SK-N-SH (cell line): ENCODE measurements around the gene TSHZ2. TPM values are rescaled to one million over a fixed set of nuclear protein-coding genes. Genes with fewer than 3 reads are reported as not detected.

ENCODE experiments used
- CTCF ChIA-PET: fragments of 300-600, 350-600 bp; formaldehyde crosslinking; extraction: SDS; loops from one replicate; lab custom pipeline; 2021; lab: Yijun Ruan, JAX
- POLR2A ChIA-PET: fragments of 350-600 bp; sonication (Branson Sonifier 250); formaldehyde crosslinking; extraction: SDS; loops from one replicate; lab custom pipeline; 2020; ENCODE audit warnings: antibody characterized with exemption, inconsistent platforms; lab: Yijun Ruan, JAX
- DNase-seq: peaks from one replicate; pipeline ENCODE4 v3.0.0; 2012
- H2AFZ ChIP-seq: fragments of 200-600 bp; sonication (generic); 2 replicates; pipeline ENCODE4 v1.8.1; 2016; ENCODE audit warnings: antibody characterized with exemption, mild to moderate bottlenecking, low read depth
- H3F3A ChIP-seq: fragments of 200-600 bp; sonication (generic); replicated peaks from 2 replicates; pipeline ENCODE3; 2016; ENCODE audit warnings: antibody characterized with exemption, mild to moderate bottlenecking; ENCODE audit not compliant: insufficient read depth
- H3K27ac ChIP-seq, 2 experiments: fragments of 200-500 bp in 1 of 2; fragments of 200-600 bp in 1 of 2; sonication (Bioruptor generic) in 1 of 2; sonication (generic), shearing (Covaris generic) in 1 of 2; 2 replicates each; pipeline versions ENCODE4 v1.5.1 to v1.6.1; 2014 to 2016; ENCODE audit warnings: low read depth in 2 of 2, inconsistent platforms in 1 of 2, low read length in 1 of 2, mild to moderate bottlenecking in 1 of 2, mixed read lengths in 1 of 2
- H3K27me3 ChIP-seq: fragments of 200-600 bp; sonication (generic), shearing (Covaris generic); 2 replicates; pipeline ENCODE4 v1.6.1; 2016; ENCODE audit warnings: mixed run types; ENCODE audit not compliant: insufficient read depth
- H3K36me3 ChIP-seq, 2 experiments: fragments of 200-500 bp in 1 of 2; fragments of 200-600 bp in 1 of 2; sonication (Bioruptor generic) in 1 of 2; sonication (generic) in 1 of 2; replicated peaks in 1 of 2; 2 replicates each; pipeline versions ENCODE3 to v1.5.1; 2014 to 2016; ENCODE audit warnings: low read length in 1 of 2, mild to moderate bottlenecking in 1 of 2; ENCODE audit not compliant: insufficient read depth in 2 of 2, control insufficient read depth in 1 of 2
- H3K4me1 ChIP-seq, 2 experiments: fragments of 200-500 bp in 1 of 2; fragments of 200-600 bp in 1 of 2; sonication (Bioruptor generic) in 1 of 2; sonication (generic), shearing (Covaris generic) in 1 of 2; 2 replicates each; pipeline versions ENCODE4 v1.5.1 to v1.6.1; 2014 to 2016; ENCODE audit warnings: low read depth in 1 of 2, low read length in 1 of 2, mixed run types in 1 of 2; ENCODE audit not compliant: insufficient read depth in 2 of 2, control insufficient read depth in 1 of 2
- H3K4me2 ChIP-seq: fragments of 200-600 bp; sonication (generic), shearing (Covaris generic); 2 replicates; pipeline ENCODE4 v1.6.1; 2017; ENCODE audit warnings: mixed run types
- H3K4me3 ChIP-seq, 2 experiments: fragments of 200-500 bp in 1 of 2; fragments of 200-600 bp in 1 of 2; sonication (Bioruptor generic) in 1 of 2; sonication (generic), shearing (Covaris generic) in 1 of 2; 2 replicates each; pipeline versions ENCODE4 v1.5.1 to v1.8.1; 2014 to 2016; ENCODE audit warnings: low read depth in 2 of 2, inconsistent platforms in 1 of 2, low read length in 1 of 2, mild to moderate bottlenecking in 1 of 2, mixed read lengths in 1 of 2, moderate library complexity in 1 of 2
- H3K79me2 ChIP-seq: fragments of 200-600 bp; sonication (generic); 2 replicates; pipeline ENCODE4 v1.8.1; 2017; ENCODE audit warnings: mild to moderate bottlenecking; ENCODE audit not compliant: insufficient read depth
- H3K9ac ChIP-seq: fragments of 200-600 bp; sonication (generic); 2 replicates; pipeline ENCODE4 v1.6.1; 2017; ENCODE audit warnings: mixed run types
- H3K9me2 ChIP-seq: fragments of 200-600 bp; sonication (generic); 2 replicates; pipeline ENCODE4 v1.6.1; 2017; ENCODE audit warnings: mixed run types
- H3K9me3 ChIP-seq: fragments of 200-600 bp; sonication (generic); 2 replicates; pipeline ENCODE4 v1.6.1; 2017; ENCODE audit warnings: mixed run types, mild to moderate bottlenecking, moderate library complexity
- H4K20me1 ChIP-seq: fragments of 200-600 bp; sonication (generic); 2 replicates; pipeline ENCODE4 v1.6.1; 2017; ENCODE audit warnings: mild to moderate bottlenecking, mixed run types; ENCODE audit not compliant: insufficient read depth
- CTCF ChIP-seq: fragments of 200-600 bp; sonication (generic); IDR thresholded peaks from 2 replicates; pipeline ENCODE4 v1.6.1; 2017; ENCODE audit warnings: antibody characterized with exemption, mild to moderate bottlenecking, moderate library complexity
- ELF1 ChIP-seq: IDR thresholded peaks from 2 replicates; pipeline ENCODE4 v1.4.0; 2012
- GATA2 ChIP-seq: sonication (generic); formaldehyde crosslinking; IDR thresholded peaks from 2 replicates; pipeline ENCODE4 v1.5.0; 2020; ENCODE audit warnings: mild to moderate bottlenecking, missing genetic modification reagents
- MXI1 ChIP-seq: IDR thresholded peaks from 2 replicates; pipeline ENCODE4 v1.6.1; 2012; ENCODE audit warnings: mild to moderate bottlenecking, low read depth, low read length, improper control_type of control experiment
- NFIC ChIP-seq: IDR thresholded peaks from 2 replicates; pipeline ENCODE4 v1.4.0; 2012; ENCODE audit warnings: borderline replicate concordance
- RFX5 ChIP-seq: IDR thresholded peaks from 2 replicates; pipeline ENCODE4 v1.6.1; 2012; ENCODE audit warnings: mild to moderate bottlenecking, improper control_type of control experiment, low read length
- SIN3A ChIP-seq: IDR thresholded peaks from 2 replicates; pipeline ENCODE4 v1.6.1; 2012; ENCODE audit warnings: low read depth, mild to moderate bottlenecking, low read length, moderate library complexity, borderline replicate concordance
- TAF1 ChIP-seq: IDR thresholded peaks from 2 replicates; pipeline ENCODE4 v1.6.1; 2012; ENCODE audit warnings: low read depth, mild to moderate bottlenecking, low read length, moderate library complexity, borderline replicate concordance
- TCF12 ChIP-seq: IDR thresholded peaks from 2 replicates; pipeline ENCODE4 v1.4.0; 2012
- USF2 ChIP-seq: fragments of 150-350 bp; IDR thresholded peaks from 2 replicates; pipeline ENCODE4 v1.6.1; 2017; ENCODE audit warnings: antibody characterized with exemption, low read length, low read depth, borderline replicate concordance
- YY1 ChIP-seq: IDR thresholded peaks from 2 replicates; pipeline ENCODE4 v1.4.0; 2012; ENCODE audit warnings: low read depth, mild to moderate bottlenecking
- WGBS: methylation state at CpG from one replicate; pipeline ENCODE4 v1.1.6; 2017; ENCODE audit warnings: low lambda C conversion rate; 5-methylcytosine and 5-hydroxymethylcytosine counted together
- polyA plus RNA-seq, 3 experiments: library from polyadenylated mRNA; depleted of rRNA; stranded (reverse); fragments of >200 nt; gene quantifications; 2 replicates each; pipeline ENCODE4 v1.2.3, GENCODE V29; 2012

The TSHZ2 gene
- polyA plus RNA-seq, 1 of the 3 experiments (the other 2 are of a cell fraction), result 0.13 TPM

GRCh38 chr20:53297154-53297529 lies 325.0 kb downstream of the TSHZ2 start:
- H3K27me3 ChIP-seq, result no peaks in the 10 kb centered on the region
- H2AFZ ChIP-seq, result no peak overlapping the region
- ChIA-PET CTCF (interaction anchor here (0.6 kb wide), 1 partner anchor 994 kb away, joined by 3 read pairs; no protein-coding TSS in a partner anchor), POLR2A (no interaction called here)
- H3K4me2 ChIP-seq, result no peak overlapping the region
- WGBS, result 60% methylated on average over 7 of the region's 7 CpGs
- DNase-seq, result no peak
- no peaks in the 10 kb centered on the region for H3K79me2 ChIP-seq
- no peaks in the 10 kb centered on the region for H3K4me1 ChIP-seq
- no peak for TF ChIP-seq TCF12
- no peaks in the 10 kb centered on the region for H3K9me3 ChIP-seq
- H3K4me3 ChIP-seq, result no peak overlapping the region
- no peaks in the 10 kb centered on the region for H4K20me1 ChIP-seq
- no peak overlapping the region for H3K9ac ChIP-seq
- no peaks in the 10 kb centered on the region for H3F3A ChIP-seq
- H3K9me2 ChIP-seq, result no peaks in the 10 kb centered on the region
- H3K36me3 ChIP-seq, result no peaks in the 10 kb centered on the region
- H3K27ac ChIP-seq, result no peak overlapping the region

- ChIA-PET CTCF (interaction anchor here (1.0 kb wide), 2 partner anchors 14 to 82 kb away, joined by 3 read pairs; no protein-coding TSS in a partner anchor), POLR2A (no interaction called here)
- H3K9ac ChIP-seq, result no peak overlapping the region
- no peaks in the 10 kb centered on the region for H3K4me1 ChIP-seq
- H3K36me3 ChIP-seq, result no peaks in the 10 kb centered on the region
- no peak overlapping the region for H2AFZ ChIP-seq
- no peaks in the 10 kb centered on the region for H4K20me1 ChIP-seq
- H3K9me2 ChIP-seq, result no peaks in the 10 kb centered on the region
- TF ChIP-seq TAF1, result no peak
- TF ChIP-seq ELF1, result no peak
- no peak for TF ChIP-seq NFIC
- no peak for TF ChIP-seq YY1
- TF ChIP-seq RFX5, result no peak
- no peak for TF ChIP-seq USF2
- TF ChIP-seq SIN3A, result no peak
- TF ChIP-seq MXI1, result no peak
- TF ChIP-seq CTCF, result no peak
- H3K79me2 ChIP-seq, result no peaks in the 10 kb centered on the region
- H3F3A ChIP-seq, result no peaks in the 10 kb centered on the region
- H3K9me3 ChIP-seq, result no peaks in the 10 kb centered on the region
- H3K4me2 ChIP-seq, result no peak overlapping the region
- no peak for DNase-seq
- 56% methylated on average over 6 of the region's 6 CpGs for WGBS
- no peak overlapping the region for H3K27ac ChIP-seq
- H3K4me3 ChIP-seq, result no peak overlapping the region
- H3K27me3 ChIP-seq, result no peaks in the 10 kb centered on the region
Observed at GRCh38 chr20:53298260-53298659, 326.1 kb downstream of the TSHZ2 start.

- Histone ChIP-seq H3K9me3 (no peaks in the 10 kb centered on the region), H3K36me3 (no peaks in the 10 kb centered on the region)
- POLR2A ChIA-PET, result no interaction called here
Observed at GRCh38 chr20:53298911-53299310, 326.8 kb downstream of the TSHZ2 start.

More at GRCh38 chr20:53298911-53299310, 326.8 kb downstream of the TSHZ2 start:
- WGBS, result 69% methylated on average over 1 of the region's 1 CpG
- TF ChIP-seq GATA2 (CRISPR knock-in tag), result no peak
- Histone ChIP-seq H4K20me1 (no peaks in the 10 kb centered on the region), H3K4me2 (no peak overlapping the region), H3F3A (no peaks in the 10 kb centered on the region), H3K4me3 (no peak overlapping the region), H3K27ac (no peak overlapping the region), H2AFZ (no peak overlapping the region), H3K9ac (no peak overlapping the region), H3K79me2 (no peaks in the 10 kb centered on the region), H3K27me3 (no peaks in the 10 kb centered on the region), H3K9me2 (no peaks in the 10 kb centered on the region), H3K4me1 (no peaks in the 10 kb centered on the region)
- CTCF ChIA-PET, result interaction anchor here (0.6 to 1.0 kb wide), 3 partner anchors 14 to 82 kb away, joined by 3 read pairs; no protein-coding TSS in a partner anchor
- DNase-seq, result no peak
